Heart left ventricle (tissue), 13 donors: ENCODE data around the gene TEX13D.

Experiments
- POLR2A ChIP-seq, 2 donors: fragments of 450-650 bp; IDR thresholded peaks; one replicate each; pipeline ENCODE4 v1.6.1; 2017; ENCODE audit warnings: antibody characterized with exemption in 2 of 2, mild to moderate bottlenecking in 2 of 2, moderate library complexity in 2 of 2
- TF ChIP-seq, protein P1 (sequence below), 12 donors: fragments of 200-600 bp; sonication (generic) in 4 of 12; IDR thresholded peaks; one replicate each; pipeline versions ENCODE4 v1.5.0 to v1.8.0; 2018 to 2022; ENCODE audit warnings: antibody characterized with exemption in 12 of 12, mild to moderate bottlenecking in 5 of 12
- donor health status: ischemic (EF 13 %, LVEDD 7.1; RV severe dilation, severe dysfunction).
- donor health status: DM: no; HTN: yes; CAD: no.
- donor health status: DM: no; HTN: no; CAD: no.
- donor health status: ischemic (EF 25% LVEDD 6.9; RV normal size, moderate dysfunction).
- donor health status: ischemic (EF 25% LVEDD 5.7; RV mildly dilated, moderate dysfunction).
- donor health status: ischemic (EF 35%, LVEDD 5.7; RV mildly dilated, moderate dysfunction).
- donor health status: nonischemic (EF 11% LVEDD 7.7; RV severe dilation, severe dysfunction).
- donor health status: DM: yes; HTN: yes; CAD: no.
- donor health status: PGD.
- donor health status: ischemic (EF 29% LVEDD 5.4; RV normal size, mild dysfunction).
- donor health status: nonischemic (EF 23%, LVEDD 6.1; RV moderate dilation, normal function).

DNA sequence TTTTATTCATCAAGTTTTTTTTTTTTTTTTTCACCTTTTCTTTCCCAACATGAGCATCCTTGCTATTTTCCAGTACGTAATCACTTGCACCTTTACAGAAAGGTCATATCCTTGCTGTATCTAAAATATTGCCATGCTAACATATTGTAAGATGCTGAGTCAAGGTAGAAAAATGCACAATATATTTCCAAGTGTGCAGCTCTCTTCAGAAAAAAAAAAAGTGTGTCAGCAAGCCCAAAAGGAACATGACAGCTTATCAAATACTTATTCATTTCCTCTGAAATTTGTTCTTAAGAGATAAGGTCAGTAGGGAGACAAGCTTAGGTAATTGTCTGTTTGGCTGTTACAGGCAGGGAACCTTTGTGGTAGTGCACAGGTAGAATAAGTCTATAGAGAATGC, 40.9 kb downstream of the TEX13D start:
- TF ChIP-seq POLR2A (IDR thresholded peaks at IDR 0.05) = no peak
- TF ChIP-seq, protein P1, sequence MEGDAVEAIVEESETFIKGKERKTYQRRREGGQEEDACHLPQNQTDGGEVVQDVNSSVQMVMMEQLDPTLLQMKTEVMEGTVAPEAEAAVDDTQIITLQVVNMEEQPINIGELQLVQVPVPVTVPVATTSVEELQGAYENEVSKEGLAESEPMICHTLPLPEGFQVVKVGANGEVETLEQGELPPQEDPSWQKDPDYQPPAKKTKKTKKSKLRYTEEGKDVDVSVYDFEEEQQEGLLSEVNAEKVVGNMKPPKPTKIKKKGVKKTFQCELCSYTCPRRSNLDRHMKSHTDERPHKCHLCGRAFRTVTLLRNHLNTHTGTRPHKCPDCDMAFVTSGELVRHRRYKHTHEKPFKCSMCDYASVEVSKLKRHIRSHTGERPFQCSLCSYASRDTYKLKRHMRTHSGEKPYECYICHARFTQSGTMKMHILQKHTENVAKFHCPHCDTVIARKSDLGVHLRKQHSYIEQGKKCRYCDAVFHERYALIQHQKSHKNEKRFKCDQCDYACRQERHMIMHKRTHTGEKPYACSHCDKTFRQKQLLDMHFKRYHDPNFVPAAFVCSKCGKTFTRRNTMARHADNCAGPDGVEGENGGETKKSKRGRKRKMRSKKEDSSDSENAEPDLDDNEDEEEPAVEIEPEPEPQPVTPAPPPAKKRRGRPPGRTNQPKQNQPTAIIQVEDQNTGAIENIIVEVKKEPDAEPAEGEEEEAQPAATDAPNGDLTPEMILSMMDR (IDR thresholded peaks at IDR 0.05) = no peak
